HG03039 (cell line): Measurements from ENCODE around the gene PADI4.
"Not testable (repeated sequence)": the region's sequence is repeated elsewhere in the genome, so short reads cannot be mapped to it uniquely, and the experiment has no call there.

Source experiments
- ATAC-seq: cut with Tn5 transposase; IDR thresholded peaks from one replicate; pipeline ENCODE4 v1.9.1; 2021; ENCODE audit warnings: mild to moderate bottlenecking, moderate library complexity; ENCODE audit not compliant: unreplicated experiment

PADI4 gene

DNA sequence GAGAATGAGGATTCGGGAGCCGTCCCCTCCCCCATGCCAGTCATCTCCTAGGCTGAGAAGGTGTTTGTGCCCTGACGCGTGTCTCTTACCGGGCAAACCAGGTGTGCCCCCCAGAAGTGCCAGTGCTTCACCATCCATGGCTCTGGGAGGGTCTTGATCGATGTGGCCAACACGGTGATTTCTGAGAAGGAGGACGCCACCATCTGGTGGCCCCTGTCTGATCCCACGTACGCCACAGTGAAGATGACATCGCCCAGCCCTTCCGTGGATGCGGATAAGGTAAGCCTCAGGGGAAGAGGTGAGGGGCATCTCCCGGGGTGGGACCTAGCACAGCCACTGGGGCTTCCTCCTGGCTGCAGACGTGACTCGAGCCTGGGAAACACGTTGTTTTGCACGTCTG is 65.0 kb downstream of the PADI4 start:
- no peak for ATAC-seq

DNA sequence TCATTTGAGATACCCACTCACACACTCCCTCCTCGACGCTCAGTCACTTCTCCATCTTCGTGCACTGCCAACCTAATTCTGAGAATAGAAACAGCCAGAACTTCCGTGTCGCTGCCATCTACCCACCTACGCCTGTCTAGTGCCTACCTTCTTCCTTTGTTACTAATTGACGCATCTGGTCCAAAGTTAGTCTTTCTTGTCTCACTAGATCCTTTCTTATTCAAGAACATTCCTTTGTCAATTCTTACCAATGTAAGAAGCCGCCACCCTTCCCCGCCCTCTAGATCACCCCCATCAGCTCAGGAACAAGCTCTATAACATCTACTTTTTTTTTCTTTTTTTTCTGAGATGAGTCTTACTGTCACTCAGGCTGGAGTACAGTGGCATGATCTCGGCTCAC is 67.7 kb downstream of the PADI4 start:
- no peak for ATAC-seq

- no peak for ATAC-seq
Measured at GRCh38 chr1:17377325-17377953, 69.4 kb downstream of the PADI4 start.

DNA sequence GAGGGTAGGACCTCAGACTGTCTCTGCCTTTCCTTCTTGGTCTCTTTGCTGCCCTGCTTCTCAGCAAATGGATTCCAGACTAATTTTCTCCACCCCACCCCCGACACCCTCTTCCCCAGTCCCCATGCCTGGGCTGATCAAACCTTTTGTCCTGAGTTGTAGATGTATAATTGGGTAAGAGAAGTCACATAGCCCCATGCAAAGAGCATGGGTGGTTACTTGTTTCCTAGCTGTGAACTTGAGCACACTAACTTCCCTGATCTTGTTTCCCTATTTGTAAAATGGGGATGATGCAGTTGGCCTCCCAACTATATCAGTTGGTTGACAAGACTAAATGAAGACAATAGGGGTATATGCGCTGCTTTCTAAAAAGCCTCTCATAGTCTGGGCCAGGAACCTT is 73.2 kb downstream of the PADI4 start:
- no peak for ATAC-seq

- no peak for ATAC-seq
Measured at GRCh38 chr1:17392199-17392740, 84.3 kb downstream of the PADI4 start.

GRCh38 chr1:17393230-17393629 is 85.2 kb downstream of the PADI4 start:
- ATAC-seq: no peak

DNA sequence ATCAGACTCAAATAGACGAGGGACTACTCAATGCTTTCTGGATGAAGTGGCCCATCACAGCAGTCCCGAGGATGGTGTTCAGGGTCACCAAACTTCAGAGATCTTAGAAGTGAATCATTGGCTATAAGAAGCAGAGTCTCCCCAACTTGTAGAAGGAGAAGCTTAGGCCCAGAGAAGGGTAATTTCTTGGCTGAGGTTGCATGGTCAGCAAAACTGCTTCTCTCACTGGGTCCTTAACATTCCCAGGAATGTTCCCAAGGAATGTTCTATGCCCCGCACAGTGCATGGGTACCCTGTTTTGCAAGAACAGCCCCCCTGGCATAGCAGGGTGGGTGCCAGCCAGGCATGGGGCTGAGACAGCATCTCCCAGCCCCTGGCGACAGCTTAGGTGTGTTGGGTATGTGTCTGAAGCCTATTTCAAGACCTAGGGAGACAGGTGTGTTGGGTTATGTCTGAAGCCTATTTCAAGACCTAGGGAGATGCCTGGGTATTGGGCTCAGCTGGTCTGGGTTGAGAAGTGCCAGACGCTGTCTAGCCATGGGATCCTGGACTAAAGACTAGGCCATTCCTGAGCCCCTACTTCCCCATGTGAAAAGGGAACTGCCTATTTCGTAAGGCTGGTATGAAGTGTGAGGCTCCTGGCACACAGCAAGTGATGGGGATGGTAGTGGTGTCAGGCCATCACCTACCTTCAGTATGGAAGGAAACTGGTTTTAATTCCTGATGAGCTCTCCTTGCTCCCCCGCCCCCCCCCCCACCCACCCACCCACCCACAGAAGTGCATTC is 90.1 kb downstream of the PADI4 start:
- no peak for ATAC-seq

DNA sequence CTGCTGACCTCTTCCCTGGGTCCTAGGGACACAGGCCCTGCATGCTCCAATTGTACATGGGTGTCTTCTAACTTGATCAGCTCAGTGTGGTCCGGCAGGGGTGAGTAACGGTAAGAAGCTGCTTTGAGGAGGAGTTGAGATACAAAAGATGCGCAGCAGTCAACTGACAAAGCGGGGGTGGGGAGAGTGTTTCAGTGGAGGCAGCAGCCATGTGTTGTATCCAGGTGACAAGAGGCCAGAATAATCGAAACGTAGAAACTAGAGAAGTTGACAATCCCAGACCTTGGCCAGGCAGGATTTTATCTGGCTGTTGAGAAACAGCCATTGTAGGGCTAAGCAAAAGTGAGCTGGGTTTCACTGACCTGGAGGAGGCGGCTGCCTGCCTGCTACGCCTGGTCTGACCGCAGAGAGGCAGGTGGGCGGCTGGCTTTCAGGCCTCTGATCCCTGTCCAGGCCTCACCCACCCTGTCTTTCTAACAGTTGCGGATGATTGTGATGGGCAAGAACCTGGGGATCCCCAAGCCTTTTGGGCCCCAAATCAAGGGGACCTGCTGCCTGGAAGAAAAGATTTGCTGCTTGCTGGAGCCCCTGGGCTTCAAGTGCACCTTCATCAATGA is 92.8 kb downstream of the PADI4 start:
- no peak for ATAC-seq

DNA sequence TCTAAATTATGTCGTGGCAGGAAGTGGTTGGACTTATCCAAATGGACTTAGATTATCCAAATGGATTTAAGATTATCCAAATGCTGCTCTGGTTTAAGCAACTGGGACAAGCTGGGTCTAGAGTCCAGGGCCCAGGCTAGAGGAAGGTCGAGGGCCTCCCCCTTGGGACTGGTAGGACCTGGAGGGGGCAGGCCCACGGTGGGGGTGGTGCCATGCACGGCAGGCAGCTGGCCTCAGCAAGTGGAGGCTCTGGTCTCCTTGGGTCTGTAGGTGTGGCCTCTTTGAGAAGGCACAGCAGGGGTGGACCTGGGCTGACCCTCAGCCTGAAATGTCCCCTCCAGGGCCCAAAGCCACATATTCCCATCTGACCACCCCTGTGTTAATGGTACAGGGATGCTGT is 93.8 kb downstream of the PADI4 start:
- ATAC-seq: no peak

DNA sequence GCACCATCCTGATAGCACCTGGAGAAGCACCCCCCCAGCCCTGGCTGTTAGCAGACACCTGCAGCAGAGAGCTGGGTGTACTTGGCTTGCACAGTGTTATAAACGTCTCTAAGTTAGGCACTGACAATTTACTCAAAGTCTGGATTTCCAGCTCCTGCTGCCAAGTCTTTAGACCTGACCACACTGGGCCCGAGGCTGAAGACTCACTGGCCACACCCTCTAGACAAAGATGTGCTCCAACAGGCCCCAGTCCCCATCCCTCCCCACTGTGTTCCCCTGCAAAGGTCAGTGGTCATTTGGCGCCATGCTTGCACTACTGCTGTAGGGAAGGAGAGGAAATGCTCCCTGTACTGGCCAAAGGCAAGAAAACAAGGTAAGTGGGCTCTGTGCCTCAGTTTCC is 95.1 kb downstream of the PADI4 start:
- no peak for ATAC-seq

DNA sequence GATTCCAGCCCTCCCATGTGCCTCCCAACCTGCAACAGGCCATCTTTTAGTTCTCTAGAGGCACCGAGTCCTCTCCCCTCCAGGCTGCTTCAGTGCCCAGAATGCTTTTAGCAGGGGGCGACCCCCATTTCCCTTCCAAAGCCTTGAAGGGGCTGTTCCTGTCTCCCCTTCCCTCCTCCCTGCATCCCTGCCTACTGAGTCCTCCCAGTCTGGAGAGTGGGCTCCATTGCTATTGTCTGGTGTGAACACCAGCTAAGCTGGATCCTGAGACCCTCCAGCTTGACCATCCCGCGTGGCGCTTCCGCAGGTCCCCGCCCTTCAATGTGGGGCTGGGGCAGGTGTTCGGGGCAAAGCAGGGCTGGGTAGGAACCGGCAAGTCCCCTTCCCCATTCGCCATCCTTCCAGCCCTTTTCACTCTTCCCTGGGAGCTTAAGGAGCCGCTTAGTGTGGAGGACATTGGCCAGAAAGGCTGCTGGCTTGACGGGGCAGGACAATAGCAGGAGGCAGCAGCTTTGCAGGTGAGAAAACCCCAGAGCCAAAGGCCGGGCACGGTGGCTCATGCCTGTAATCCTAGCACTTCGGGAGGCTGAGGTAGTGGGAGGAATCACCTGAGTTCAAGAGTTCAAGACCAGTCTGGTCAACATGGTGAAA is 96.2 kb downstream of the PADI4 start:
- no peak for ATAC-seq

GRCh38 chr1:17404820-17405219 is 96.8 kb downstream of the PADI4 start:
- ATAC-seq: no peak

- no peak for ATAC-seq
Measured at GRCh38 chr1:17405898-17406759, 98.1 kb downstream of the PADI4 start.

DNA sequence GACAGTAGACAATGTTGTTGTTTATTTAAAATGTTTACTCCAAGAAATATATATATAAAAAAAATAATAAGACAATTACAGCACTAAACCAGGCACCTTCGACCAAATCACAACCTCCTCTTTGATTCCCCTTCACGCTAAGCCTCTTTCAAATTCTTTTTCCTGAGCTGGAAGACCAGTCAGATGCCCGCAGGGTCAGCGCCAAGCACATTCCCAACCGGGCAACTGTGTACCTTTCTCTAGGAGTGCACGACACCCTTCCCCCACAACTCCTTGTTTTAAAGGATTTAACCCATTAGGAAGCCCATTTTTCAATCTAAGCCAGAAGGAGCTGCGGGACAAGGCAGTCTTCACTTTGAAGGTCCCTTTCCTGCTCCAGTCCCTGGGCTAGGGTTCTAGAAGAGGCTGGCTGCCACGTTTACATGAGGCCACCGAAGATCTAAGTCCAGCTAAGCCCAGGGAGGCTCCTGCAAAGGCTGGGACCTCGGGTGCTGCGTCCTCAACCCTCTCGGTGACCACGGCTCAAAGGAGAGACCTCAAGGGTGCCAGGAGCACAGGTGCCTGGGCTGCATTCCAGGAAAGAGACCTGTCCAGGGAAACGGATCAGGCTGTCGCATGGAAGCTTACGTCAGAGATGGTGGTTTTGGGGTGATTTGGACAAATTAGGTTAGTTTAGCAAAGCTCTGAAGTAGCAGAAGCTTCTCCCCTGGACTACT is 98.9 kb downstream of the PADI4 start:
- ATAC-seq: not testable (repeated sequence)

DNA sequence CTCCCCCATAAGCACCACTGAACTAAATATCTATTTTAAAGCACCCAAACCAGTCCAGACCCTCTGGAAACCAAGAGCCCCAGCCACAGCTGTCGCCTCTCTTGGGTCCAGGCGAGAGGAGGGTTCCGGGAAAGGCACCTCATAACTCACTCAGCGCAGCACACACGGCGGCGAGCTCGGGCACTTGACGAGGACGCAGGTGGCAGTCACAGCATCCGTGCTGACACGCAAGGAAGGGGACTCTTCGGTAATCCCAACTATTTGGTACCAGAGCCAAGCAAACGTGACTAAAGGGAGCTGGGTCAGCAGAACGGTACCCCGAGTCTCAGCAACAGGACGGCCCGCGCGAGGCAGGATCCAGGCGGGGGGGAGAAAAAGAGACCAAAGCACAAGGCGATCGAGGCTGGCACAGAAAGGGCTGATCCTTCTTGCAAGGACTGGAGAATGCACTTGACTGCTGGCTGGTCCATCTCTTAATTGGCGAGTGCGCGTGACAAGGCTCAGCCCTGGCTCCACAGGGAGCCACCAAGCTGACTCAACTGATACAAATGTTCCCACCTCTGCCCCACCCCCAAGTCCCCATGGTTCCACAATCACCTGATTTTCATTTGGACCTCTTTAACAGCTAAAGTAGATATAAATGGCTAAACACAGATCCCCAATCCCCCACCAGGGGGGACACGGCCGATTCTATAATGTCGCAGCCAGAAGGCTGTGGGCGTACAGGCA is 100.0 kb downstream of the PADI4 start:
- ATAC-seq: not testable (repeated sequence)

GRCh38 chr1:17409391-17409811 is 101.4 kb downstream of the PADI4 start:
- ATAC-seq: no peak

- no peak for ATAC-seq
Measured at GRCh38 chr1:17412093-17412870, 104.3 kb downstream of the PADI4 start.
